ENCODE measurements around the gene CCSER1.
"Not testable (repeated sequence)": the region's sequence is repeated elsewhere in the genome, so short reads cannot be mapped to it uniquely, and the experiment has no call there.

CCSER1 gene

DNA sequence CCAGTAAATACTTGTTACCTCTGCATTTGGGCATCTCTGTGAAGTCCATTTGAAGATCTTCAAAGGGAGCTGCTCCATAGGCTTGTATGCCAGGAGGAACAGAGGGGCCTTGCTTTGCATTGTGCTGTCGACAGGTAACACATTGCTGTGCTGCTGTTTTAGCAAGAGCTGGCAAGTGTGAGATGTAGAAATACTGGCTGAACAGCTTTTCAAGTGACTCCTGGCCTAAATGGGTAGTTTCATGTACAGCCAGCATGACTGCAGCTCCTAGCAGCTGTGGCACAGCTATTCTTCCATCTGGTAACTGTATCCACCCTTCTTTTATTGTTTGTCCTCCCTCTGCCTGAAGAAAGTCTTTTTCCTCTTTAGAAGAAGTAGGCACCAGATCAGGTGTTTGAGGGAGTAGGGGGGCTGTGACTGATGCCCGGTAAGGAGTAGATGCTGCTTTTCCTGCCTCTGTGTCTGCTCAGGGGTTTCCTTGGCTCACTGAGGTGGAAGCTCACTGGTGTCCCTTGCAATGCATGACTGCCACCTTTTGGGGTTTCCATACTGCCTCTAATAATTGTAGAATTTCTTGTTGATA lies 965.3 kb downstream of the CCSER1 start:
- Histone ChIP-seq H3K27me3 (replicated peaks) (no peaks in the 10 kb centered on the region), H3K27ac (no peak overlapping the region), H3K36me3 (replicated peaks) (no peaks in the 10 kb centered on the region), H3K4me3 (ENCODE audit: low read depth, low read length) (no peak overlapping the region)
- in situ Hi-C loops (cut with HindIII; ENCODE audit: low pct_ligation_motif_present, low sequenced_read_pairs), result no loop called here
- no peak for DNase-seq
- no peak for TF ChIP-seq CTCF (IDR thresholded peaks at IDR 0.05; ENCODE audit: low read depth, low read length, missing control alignments)

DNA sequence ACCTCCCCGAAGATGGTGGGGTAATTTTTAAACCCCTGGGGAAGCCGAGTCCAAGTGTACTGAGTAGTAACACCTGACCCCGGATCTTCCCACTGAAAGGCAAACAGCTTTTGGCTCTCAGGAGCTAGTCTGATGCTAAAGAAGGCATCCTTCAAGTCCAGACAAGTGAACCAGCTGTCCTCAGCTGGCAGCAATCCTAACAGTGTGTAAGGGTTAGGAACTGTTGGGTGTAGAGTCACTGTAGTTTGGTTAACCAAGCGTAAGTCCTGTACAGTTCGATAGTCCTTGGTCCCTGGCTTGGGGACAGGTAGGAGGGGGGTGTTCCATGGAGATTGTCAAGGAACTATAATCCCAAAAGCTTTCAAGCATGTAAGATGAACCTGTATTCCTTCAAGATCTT lies 967.0 kb downstream of the CCSER1 start:
- H3K4me3 ChIP-seq (ENCODE audit: low read depth, low read length); H3K27me3 ChIP-seq (replicated peaks); H3K27ac ChIP-seq; H3K36me3 ChIP-seq (replicated peaks); DNase-seq; in situ Hi-C loops (cut with HindIII; ENCODE audit: low pct_ligation_motif_present, low sequenced_read_pairs): not testable (repeated sequence)

GRCh38 chr4:91099666-91100065 lies 972.5 kb downstream of the CCSER1 start:
- TF ChIP-seq CTCF (IDR thresholded peaks at IDR 0.05; ENCODE audit: low read depth, low read length, missing control alignments), result no peak
- no peak overlapping the region for H3K27ac ChIP-seq
- no peaks in the 10 kb centered on the region for H3K27me3 ChIP-seq (replicated peaks)
- in situ Hi-C loops (cut with HindIII; ENCODE audit: low pct_ligation_motif_present, low sequenced_read_pairs), result no loop called here
- no peak overlapping the region for H3K4me3 ChIP-seq (ENCODE audit: low read depth, low read length)
- H3K36me3 ChIP-seq (replicated peaks), result no peaks in the 10 kb centered on the region
- no peak for DNase-seq

GRCh38 chr4:91108751-91109150 lies 981.6 kb downstream of the CCSER1 start:
- no peaks in the 10 kb centered on the region for H3K36me3 ChIP-seq (replicated peaks)
- in situ Hi-C loops (cut with HindIII; ENCODE audit: low pct_ligation_motif_present, low sequenced_read_pairs), result no loop called here
- H3K27ac ChIP-seq, result no peak overlapping the region
- no peak for TF ChIP-seq CTCF (IDR thresholded peaks at IDR 0.05; ENCODE audit: low read depth, low read length, missing control alignments)
- no peak overlapping the region for H3K4me3 ChIP-seq (ENCODE audit: low read depth, low read length)
- H3K27me3 ChIP-seq (replicated peaks), result no peaks in the 10 kb centered on the region
- no peak for DNase-seq

DNA sequence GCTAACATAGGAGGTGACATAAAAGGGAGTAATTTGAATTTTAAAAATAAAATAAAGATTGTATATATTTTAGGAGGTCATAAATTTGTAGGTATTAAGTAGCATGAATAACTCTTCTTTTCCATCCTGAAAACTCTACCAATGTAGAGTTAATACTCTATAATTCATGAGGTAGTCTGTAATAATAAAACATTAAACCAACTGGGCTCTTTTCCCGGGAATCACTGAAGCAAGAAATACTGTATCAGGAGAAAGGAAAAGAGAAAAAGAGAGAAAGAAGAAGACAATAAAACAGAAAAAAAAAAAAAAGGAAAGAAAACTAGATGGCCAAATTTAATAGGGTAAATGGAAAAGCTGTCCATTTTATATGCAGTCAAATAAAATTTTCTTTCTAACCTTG lies 984.4 kb downstream of the CCSER1 start:
- H3K27me3 ChIP-seq (replicated peaks), result no peaks in the 10 kb centered on the region
- H3K4me3 ChIP-seq (ENCODE audit: low read depth, low read length), result no peak overlapping the region
- DNase-seq, result no peak
- H3K27ac ChIP-seq, result no peak overlapping the region
- in situ Hi-C loops (cut with HindIII; ENCODE audit: low pct_ligation_motif_present, low sequenced_read_pairs), result no loop called here
- no peak for TF ChIP-seq CTCF (IDR thresholded peaks at IDR 0.05; ENCODE audit: low read depth, low read length, missing control alignments)
- no peaks in the 10 kb centered on the region for H3K36me3 ChIP-seq (replicated peaks)

GRCh38 chr4:91113130-91113706 lies 986.0 kb downstream of the CCSER1 start:
- Histone ChIP-seq H3K36me3 (replicated peaks) (no peaks in the 10 kb centered on the region), H3K27me3 (replicated peaks) (no peaks in the 10 kb centered on the region), H3K4me3 (ENCODE audit: low read depth, low read length) (no peak overlapping the region), H3K27ac (no peak overlapping the region)
- DNase-seq, result peak; percentile 4
- TF ChIP-seq CTCF (IDR thresholded peaks at IDR 0.05; ENCODE audit: low read depth, low read length, missing control alignments), result peak; percentile 60
- in situ Hi-C loops (cut with HindIII; ENCODE audit: low pct_ligation_motif_present, low sequenced_read_pairs), result no loop called here

All from brain microvascular endothelial cell (primary cell).